Liver (tissue), 9 donors: ENCODE measurements around the gene ATXN1. TPM values are rescaled to one million over a fixed set of nuclear protein-coding genes. Genes with fewer than 3 reads are reported as not detected.

Experiments
- DNase-seq: peaks from one replicate; pipeline ENCODE4 v3.0.0-alpha.2; 2017; ENCODE audit warnings: low spot score
- H3K27ac ChIP-seq, 2 donors: one replicate each; pipeline ENCODE4 v1.7.0; 2013; ENCODE audit warnings: inconsistent platforms in 2 of 2, low read length in 2 of 2, control low read depth in 1 of 2, low read depth in 1 of 2, mild to moderate bottlenecking in 1 of 2
- H3K27me3 ChIP-seq, 4 donors: one replicate each; pipeline versions ENCODE4 v1.6.1 to v1.7.0; 2013; ENCODE audit warnings: low read length in 3 of 4, inconsistent platforms in 1 of 4, mild to moderate bottlenecking in 1 of 4, moderate library complexity in 1 of 4; ENCODE audit not compliant: control insufficient read depth in 4 of 4, insufficient read depth in 4 of 4
- H3K36me3 ChIP-seq, 4 donors: one replicate each; pipeline versions ENCODE4 v1.6.1 to v1.7.0; 2013; ENCODE audit warnings: low read length in 3 of 4, mild to moderate bottlenecking in 3 of 4, low read depth in 1 of 4, moderate library complexity in 1 of 4; ENCODE audit not compliant: control insufficient read depth in 4 of 4, insufficient read depth in 3 of 4
- H3K4me1 ChIP-seq, 4 donors: one replicate each; pipeline versions ENCODE4 v1.6.1 to v1.7.0; 2013; ENCODE audit warnings: low read length in 3 of 4, mild to moderate bottlenecking in 3 of 4, moderate library complexity in 1 of 4; ENCODE audit not compliant: control insufficient read depth in 4 of 4, insufficient read depth in 4 of 4
- H3K4me3 ChIP-seq, 3 donors: one replicate each; pipeline versions ENCODE4 v1.6.1 to v1.7.0; 2013; ENCODE audit warnings: low read length in 3 of 3, control low read depth in 1 of 3, low read depth in 1 of 3, mild to moderate bottlenecking in 1 of 3
- H3K9ac ChIP-seq, 2 donors: one replicate each; pipeline ENCODE4 v1.7.0; 2013; ENCODE audit warnings: low read length in 2 of 2, mild to moderate bottlenecking in 2 of 2, moderate library complexity in 2 of 2, control low read depth in 1 of 2, low read depth in 1 of 2
- H3K9me3 ChIP-seq, 4 donors: one replicate each; pipeline versions ENCODE4 v1.6.1 to v1.7.0; 2013; ENCODE audit warnings: low read length in 3 of 4; ENCODE audit not compliant: control insufficient read depth in 4 of 4
- EGR1 ChIP-seq, 2 donors: IDR thresholded peaks; 2 replicates each; pipeline ENCODE4 v1.6.1; 2016 to 2018; ENCODE audit warnings: antibody characterized with exemption in 2 of 2, low read depth in 2 of 2
- FOXA1 ChIP-seq: IDR thresholded peaks from 2 replicates; pipeline ENCODE4 v1.6.1; 2016; ENCODE audit warnings: antibody characterized with exemption
- FOXA2 ChIP-seq: IDR thresholded peaks from 2 replicates; pipeline ENCODE4 v1.6.1; 2016; ENCODE audit warnings: antibody characterized with exemption
- GABPA ChIP-seq, 2 donors: IDR thresholded peaks in 1 of 2; conservative IDR thresholded peaks in 1 of 2; 2 replicates each; pipeline ENCODE4 v1.6.1; 2016; ENCODE audit warnings: antibody characterized with exemption in 2 of 2, mild to moderate bottlenecking in 1 of 2, moderate library complexity in 1 of 2
- HNF4A ChIP-seq, 2 donors: conservative IDR thresholded peaks; 2 replicates each; pipeline ENCODE4 v1.6.1; 2016; ENCODE audit warnings: antibody characterized with exemption in 2 of 2, mild to moderate bottlenecking in 2 of 2
- HNF4G ChIP-seq: IDR thresholded peaks from 2 replicates; pipeline ENCODE4 v1.6.1; 2016; ENCODE audit warnings: antibody characterized with exemption
- JUND ChIP-seq, 2 donors: IDR thresholded peaks; 2 replicates each; pipeline ENCODE4 v1.6.1; 2016; ENCODE audit warnings: antibody characterized with exemption in 2 of 2
- NR2F2 ChIP-seq: IDR thresholded peaks from 2 replicates; pipeline ENCODE4 v1.6.1; 2016; ENCODE audit warnings: antibody characterized with exemption
- RAD21 ChIP-seq, 2 donors: IDR thresholded peaks; 2 replicates each; pipeline ENCODE4 v1.6.1; 2016; ENCODE audit warnings: antibody characterized with exemption in 2 of 2, mild to moderate bottlenecking in 2 of 2
- RXRA ChIP-seq, 2 donors: IDR thresholded peaks; 2 replicates each; pipeline ENCODE4 v1.6.1; 2017 to 2018; ENCODE audit warnings: antibody characterized with exemption in 2 of 2, mild to moderate bottlenecking in 1 of 2
- SP1 ChIP-seq: IDR thresholded peaks from 2 replicates; pipeline ENCODE4 v1.6.1; 2018; ENCODE audit warnings: antibody characterized with exemption, mild to moderate bottlenecking
- TAF1 ChIP-seq: conservative IDR thresholded peaks from 2 replicates; pipeline ENCODE4 v1.6.1; 2016; ENCODE audit warnings: antibody characterized with exemption, mild to moderate bottlenecking
- YY1 ChIP-seq: IDR thresholded peaks from 2 replicates; pipeline ENCODE4 v1.6.1; 2016; ENCODE audit warnings: antibody characterized with exemption, mild to moderate bottlenecking
- WGBS: extraction: QIAGEN DNeasy Blood & Tissue Kit; methylation state at CpG from one replicate; pipeline ENCODE4 v1.1.7; 2013; 5-methylcytosine and 5-hydroxymethylcytosine counted together
- polyA plus RNA-seq, 2 donors: library from polyadenylated mRNA; stranded (reverse) in 1 of 2; unstranded in 1 of 2; fragments of 200-250 nt in 1 of 2; fragments of >200 nt in 1 of 2; fragmentation: Nextera tagmentation in 1 of 2; extraction: Ambion mirVana in 1 of 2; gene quantifications; one replicate each; pipeline versions ENCODE4 v1.2.1 to v1.2.3, GENCODE V29; 2013 to 2015
- total RNA-seq, 2 donors: library from RNA; depleted of rRNA; stranded (reverse); fragments of >200 nt; gene quantifications; one replicate each; pipeline ENCODE4 v1.2.3, GENCODE V29; 2014
- TF ChIP-seq, protein P1 (sequence below): IDR thresholded peaks from 2 replicates; pipeline ENCODE4 v1.6.1; 2016; ENCODE audit warnings: antibody characterized with exemption
- TF ChIP-seq, protein P2 (sequence below): IDR thresholded peaks from 2 replicates; pipeline ENCODE4 v1.6.1; 2016; ENCODE audit warnings: antibody characterized with exemption
- TF ChIP-seq, protein P3 (sequence below): IDR thresholded peaks from 2 replicates; pipeline ENCODE4 v1.6.1; 2016; ENCODE audit warnings: antibody characterized with exemption
- TF ChIP-seq, protein P4 (sequence below): fragments of 150-350 bp; IDR thresholded peaks from 2 replicates; pipeline ENCODE4 v1.5.1; 2017; ENCODE audit warnings: improper control_type of control experiment, low read depth, low read length; ENCODE audit not compliant: missing input control
- donor health status: healthy.
- donor health status: healthy.
- donor health status: healthy.
- donor health status: healthy.
- donor health status: healthy.

Gene ATXN1
- total and polyA plus RNA-seq, 4 donors = 4.3 to 29.7 (median 8.2) TPM

DNA sequence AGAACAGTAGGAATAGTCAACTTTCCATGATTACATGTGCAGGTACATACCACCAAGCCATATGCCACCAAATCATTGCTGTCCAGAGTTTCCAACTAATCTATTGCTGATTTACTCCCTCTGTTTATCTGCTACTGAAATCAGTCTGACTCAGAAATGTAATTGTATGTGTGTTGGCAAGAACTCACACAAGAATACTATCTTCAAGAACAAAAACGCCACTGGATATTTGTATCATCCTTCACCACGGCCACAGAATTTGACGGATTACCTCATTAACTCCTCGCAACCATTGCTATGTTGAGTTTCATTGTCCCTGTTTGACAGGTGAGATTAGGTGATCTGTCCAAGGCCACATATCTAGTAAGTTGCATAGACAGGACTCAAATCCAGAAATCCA, 363.6 kb downstream of the ATXN1 start:
- WGBS = 89% methylated on average over 4 of the region's 4 CpGs
- Histone ChIP-seq H3K27ac (no peak overlapping the region), H3K27me3 (no peaks in the 10 kb centered on the region), H3K4me1 (no peaks in the 10 kb centered on the region), H3K36me3 (peaks cover 0 to 2% (median 0%) of the 10 kb centered on the region in 4 donors), H3K9me3 (no peaks in the 10 kb centered on the region), H3K4me3 (no peak overlapping the region), H3K9ac (no peak overlapping the region)
- TF ChIP-seq GABPA (IDR thresholded peaks at IDR 0.05 in 1 of 2, conservative IDR thresholded peaks at IDR 0.05 in 1 of 2) (no peak), HNF4G (no peak), HNF4A (conservative IDR thresholded peaks at IDR 0.05) (no peak), RXRA (IDR thresholded peaks at IDR 0.05) (no peak), TAF1 (no peak), JUND (IDR thresholded peaks at IDR 0.05) (no peak)
- TF ChIP-seq, protein P1, sequence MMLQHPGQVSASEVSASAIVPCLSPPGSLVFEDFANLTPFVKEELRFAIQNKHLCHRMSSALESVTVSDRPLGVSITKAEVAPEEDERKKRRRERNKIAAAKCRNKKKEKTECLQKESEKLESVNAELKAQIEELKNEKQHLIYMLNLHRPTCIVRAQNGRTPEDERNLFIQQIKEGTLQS = no peak
- TF ChIP-seq, protein P2, sequence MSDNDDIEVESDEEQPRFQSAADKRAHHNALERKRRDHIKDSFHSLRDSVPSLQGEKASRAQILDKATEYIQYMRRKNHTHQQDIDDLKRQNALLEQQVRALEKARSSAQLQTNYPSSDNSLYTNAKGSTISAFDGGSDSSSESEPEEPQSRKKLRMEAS = no peak
- TF ChIP-seq, protein P3, sequence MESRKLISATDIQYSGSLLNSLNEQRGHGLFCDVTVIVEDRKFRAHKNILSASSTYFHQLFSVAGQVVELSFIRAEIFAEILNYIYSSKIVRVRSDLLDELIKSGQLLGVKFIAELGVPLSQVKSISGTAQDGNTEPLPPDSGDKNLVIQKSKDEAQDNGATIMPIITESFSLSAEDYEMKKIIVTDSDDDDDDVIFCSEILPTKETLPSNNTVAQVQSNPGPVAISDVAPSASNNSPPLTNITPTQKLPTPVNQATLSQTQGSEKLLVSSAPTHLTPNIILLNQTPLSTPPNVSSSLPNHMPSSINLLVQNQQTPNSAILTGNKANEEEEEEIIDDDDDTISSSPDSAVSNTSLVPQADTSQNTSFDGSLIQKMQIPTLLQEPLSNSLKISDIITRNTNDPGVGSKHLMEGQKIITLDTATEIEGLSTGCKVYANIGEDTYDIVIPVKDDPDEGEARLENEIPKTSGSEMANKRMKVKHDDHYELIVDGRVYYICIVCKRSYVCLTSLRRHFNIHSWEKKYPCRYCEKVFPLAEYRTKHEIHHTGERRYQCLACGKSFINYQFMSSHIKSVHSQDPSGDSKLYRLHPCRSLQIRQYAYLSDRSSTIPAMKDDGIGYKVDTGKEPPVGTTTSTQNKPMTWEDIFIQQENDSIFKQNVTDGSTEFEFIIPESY = no peak
- TF ChIP-seq, protein P4, sequence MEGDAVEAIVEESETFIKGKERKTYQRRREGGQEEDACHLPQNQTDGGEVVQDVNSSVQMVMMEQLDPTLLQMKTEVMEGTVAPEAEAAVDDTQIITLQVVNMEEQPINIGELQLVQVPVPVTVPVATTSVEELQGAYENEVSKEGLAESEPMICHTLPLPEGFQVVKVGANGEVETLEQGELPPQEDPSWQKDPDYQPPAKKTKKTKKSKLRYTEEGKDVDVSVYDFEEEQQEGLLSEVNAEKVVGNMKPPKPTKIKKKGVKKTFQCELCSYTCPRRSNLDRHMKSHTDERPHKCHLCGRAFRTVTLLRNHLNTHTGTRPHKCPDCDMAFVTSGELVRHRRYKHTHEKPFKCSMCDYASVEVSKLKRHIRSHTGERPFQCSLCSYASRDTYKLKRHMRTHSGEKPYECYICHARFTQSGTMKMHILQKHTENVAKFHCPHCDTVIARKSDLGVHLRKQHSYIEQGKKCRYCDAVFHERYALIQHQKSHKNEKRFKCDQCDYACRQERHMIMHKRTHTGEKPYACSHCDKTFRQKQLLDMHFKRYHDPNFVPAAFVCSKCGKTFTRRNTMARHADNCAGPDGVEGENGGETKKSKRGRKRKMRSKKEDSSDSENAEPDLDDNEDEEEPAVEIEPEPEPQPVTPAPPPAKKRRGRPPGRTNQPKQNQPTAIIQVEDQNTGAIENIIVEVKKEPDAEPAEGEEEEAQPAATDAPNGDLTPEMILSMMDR = no peak
- no peak for DNase-seq

DNA sequence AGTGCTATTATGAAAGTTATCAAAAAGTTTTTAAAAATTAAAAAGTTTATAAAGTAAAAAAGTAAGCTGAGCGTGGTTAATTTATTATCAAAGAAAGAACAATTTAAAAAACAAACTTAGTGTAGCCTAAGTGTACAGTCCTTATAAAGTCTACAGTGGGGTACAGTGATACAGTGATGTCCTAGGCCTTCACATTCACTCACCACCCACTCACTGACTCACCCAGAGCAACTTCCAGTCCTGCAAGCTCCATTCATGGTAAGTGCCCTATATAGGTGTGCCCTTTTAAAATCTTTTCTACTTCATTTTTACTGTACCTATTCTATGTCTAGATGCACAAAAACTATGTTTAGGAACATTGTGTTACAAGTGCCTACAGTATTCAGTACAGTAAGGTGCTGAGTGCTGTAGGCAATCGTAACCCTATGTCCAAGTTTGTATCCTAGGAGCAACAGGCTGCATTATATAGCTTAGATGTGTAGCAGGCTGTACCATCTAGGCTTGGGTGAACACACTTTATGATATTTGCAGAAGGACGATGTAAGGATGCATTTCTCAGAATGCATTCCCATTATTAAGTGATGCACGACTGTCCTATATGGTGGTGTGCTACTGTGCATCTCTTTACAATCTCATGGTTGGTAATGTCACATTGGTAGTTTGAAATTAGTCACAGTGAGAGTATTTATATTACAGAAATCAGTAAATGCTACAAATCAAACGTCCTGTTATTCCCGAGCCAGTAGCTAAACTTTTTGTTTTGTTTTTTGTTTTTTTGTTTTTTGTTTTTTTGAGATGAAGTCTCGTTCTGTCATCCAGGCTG, 364.6 kb downstream of the ATXN1 start:
- Histone ChIP-seq H3K9me3 (no peaks in the 10 kb centered on the region), H3K9ac (no peak overlapping the region), H3K4me3 (no peak overlapping the region), H3K4me1 (peaks cover 0 to 4% (median 3%) of the 10 kb centered on the region in 4 donors), H3K27me3 (no peaks in the 10 kb centered on the region), H3K36me3 (peaks cover 0 to 2% (median 0%) of the 10 kb centered on the region in 4 donors), H3K27ac (no peak overlapping the region)
- 93% methylated on average over 7 of the region's 7 CpGs for WGBS
- no peak for DNase-seq
- TF ChIP-seq EGR1 (IDR thresholded peaks at IDR 0.05; ENCODE audit: low read depth in 2 of 2) = no peak
- TF ChIP-seq, protein P1 = no peak
- TF ChIP-seq YY1 = no peak
- TF ChIP-seq, protein P4 = no peak
- no peak for TF ChIP-seq JUND (IDR thresholded peaks at IDR 0.05)
- no peak for TF ChIP-seq FOXA2
- no peak for TF ChIP-seq RXRA (IDR thresholded peaks at IDR 0.05)
- TF ChIP-seq HNF4G = no peak
- no peak for TF ChIP-seq RAD21 (IDR thresholded peaks at IDR 0.05)
- TF ChIP-seq, protein P3 = no peak
- no peak for TF ChIP-seq TAF1
- TF ChIP-seq GABPA (IDR thresholded peaks at IDR 0.05 in 1 of 2, conservative IDR thresholded peaks at IDR 0.05 in 1 of 2) = no peak
- no peak for TF ChIP-seq FOXA1
- TF ChIP-seq, protein P2 = no peak
- TF ChIP-seq NR2F2 = no peak
- TF ChIP-seq SP1 = no peak
